OCI-LY7 (cell line): ENCODE results near the gene PEAK3.

Source experiments
- CTCF ChIP-seq: fragments of 200-600 bp; sonication (generic); conservative IDR thresholded peaks from 2 replicates; pipeline ENCODE4 v1.5.1; 2014; ENCODE audit warnings: mild to moderate bottlenecking, antibody characterized with exemption, low read length, moderate library complexity, mixed read lengths
- EZH2phosphoT487 ChIP-seq: fragments of 200-600 bp; sonication (generic); IDR thresholded peaks from 2 replicates; pipeline ENCODE4 v1.6.1; 2018; ENCODE audit warnings: low read depth, borderline replicate concordance, mild to moderate bottlenecking, mixed run types, antibody characterized with exemption, low read length, moderate library complexity, mixed read lengths

- TF ChIP-seq CTCF (no peak), EZH2phosphoT487 (no peak)
Measured at GRCh38 chr19:2320939-2321338, 39.0 kb upstream of the PEAK3 start.
